Body of pancreas (tissue), 4 donors: ENCODE data around the gene RAB20.
"Not testable (repeated sequence)": the region's sequence is repeated elsewhere in the genome, so short reads cannot be mapped to it uniquely, and the experiment has no call there.

ENCODE experiments used
- CTCF ChIP-seq, 7 experiments: fragments of 450-650 bp in 4 of 7; fragments of 200-600 bp in 3 of 7; sonication (generic) in 3 of 7; IDR thresholded peaks; one replicate each; pipeline ENCODE4 v1.5.1; 2016 to 2019; ENCODE audit warnings: antibody characterized with exemption in 7 of 7
- POLR2A ChIP-seq, 3 donors: fragments of 450-650 bp; IDR thresholded peaks; one replicate each; pipeline ENCODE4 v1.6.1; 2016; ENCODE audit warnings: antibody characterized with exemption in 3 of 3, mild to moderate bottlenecking in 2 of 3

- TF ChIP-seq CTCF, POLR2A (IDR thresholded peaks at IDR 0.05): not testable (repeated sequence)
These were observed 74.6 kb downstream of the RAB20 start for GRCh38 chr13:110486880-110487279.
